ENCODE data around the gene B3GALT5. TPM values are rescaled to one million over a fixed set of nuclear protein-coding genes. Genes with fewer than 3 reads are reported as not detected.
A peak's percentile ranks its signal among the peaks of the same experiment; 100 is the strongest.

B3GALT5 gene
- total RNA-seq, 1 donor from 2014 or later, result 1.9 TPM

GRCh38 chr21:39659070-39659815 is 46.5 kb downstream of the B3GALT5 start:
- TF ChIP-seq CTCF (conservative IDR thresholded peaks at IDR 0.05), result no peak
- peak overlapping the region; percentile 36 for H3K27ac Mint-ChIP-seq (ENCODE audit: unreplicated experiment)

GRCh38 chr21:39660191-39660980 is 47.6 kb downstream of the B3GALT5 start:
- H3K27ac Mint-ChIP-seq (ENCODE audit: unreplicated experiment), result no peak overlapping the region
- H3K27me3 Mint-ChIP-seq (ENCODE audit: low read depth), result peaks cover 10% of the 10 kb centered on the region
- peaks cover 15% of the 10 kb centered on the region for H3K36me3 Mint-ChIP-seq (ENCODE audit: low read depth)
- DNase-seq (ENCODE audit: low read depth, low spot score), result no peak
- no peak for TF ChIP-seq CTCF (conservative IDR thresholded peaks at IDR 0.05)
- H3K4me1 Mint-ChIP-seq, result peaks cover 32% of the 10 kb centered on the region
- H3K4me3 Mint-ChIP-seq, result no peak overlapping the region
- H3K9me3 Mint-ChIP-seq, result peaks cover 4% of the 10 kb centered on the region

More at GRCh38 chr21:39659070-39659815, 46.5 kb downstream of the B3GALT5 start:
- H3K9me3 Mint-ChIP-seq, result peaks cover 4% of the 10 kb centered on the region
- H3K27me3 Mint-ChIP-seq (ENCODE audit: low read depth), result peaks cover 2% of the 10 kb centered on the region
- no peak overlapping the region for H3K4me3 Mint-ChIP-seq
- peaks cover 11% of the 10 kb centered on the region for H3K36me3 Mint-ChIP-seq (ENCODE audit: low read depth)
- DNase-seq (ENCODE audit: low read depth, low spot score), result no peak
- peaks cover 23% of the 10 kb centered on the region for H3K4me1 Mint-ChIP-seq

GRCh38 chr21:39661121-39661520 is 48.4 kb downstream of the B3GALT5 start:
- H3K9me3 Mint-ChIP-seq, result peaks cover 4% of the 10 kb centered on the region
- peaks cover 11% of the 10 kb centered on the region for H3K27me3 Mint-ChIP-seq (ENCODE audit: low read depth)
- H3K36me3 Mint-ChIP-seq (ENCODE audit: low read depth), result peaks cover 17% of the 10 kb centered on the region
- peaks cover 33% of the 10 kb centered on the region for H3K4me1 Mint-ChIP-seq
- no peak for DNase-seq (ENCODE audit: low read depth, low spot score)
- TF ChIP-seq CTCF (conservative IDR thresholded peaks at IDR 0.05), result no peak
- H3K4me3 Mint-ChIP-seq, result no peak overlapping the region
- peak overlapping the region; percentile 19 for H3K27ac Mint-ChIP-seq (ENCODE audit: unreplicated experiment)

- H3K36me3 Mint-ChIP-seq (ENCODE audit: low read depth), result peaks cover 14% of the 10 kb centered on the region
These were observed 49.0 kb downstream of the B3GALT5 start for GRCh38 chr21:39661740-39662139.

More at GRCh38 chr21:39661740-39662139, 49.0 kb downstream of the B3GALT5 start:
- DNase-seq (ENCODE audit: low read depth, low spot score), result no peak
- Mint-ChIP-seq H3K4me1 (peaks cover 35% of the 10 kb centered on the region), H3K27me3 (ENCODE audit: low read depth) (peaks cover 11% of the 10 kb centered on the region), H3K9me3 (no peaks in the 10 kb centered on the region), H3K27ac (ENCODE audit: unreplicated experiment) (no peak overlapping the region), H3K4me3 (no peak overlapping the region)
- TF ChIP-seq CTCF (conservative IDR thresholded peaks at IDR 0.05), result no peak
